DOHH2 (cell line): ENCODE results near the gene TMEM168.

Experiments used
- H3F3A ChIP-seq: fragments of 200-600 bp; sonication (generic), shearing (Covaris generic); 2 replicates; pipeline ENCODE4 v1.6.0; 2016; ENCODE audit warnings: antibody characterized with exemption, mild to moderate bottlenecking; ENCODE audit not compliant: control insufficient read depth, insufficient read depth
- H3K27ac ChIP-seq: fragments of 200-600 bp; sonication (generic); 2 replicates; pipeline ENCODE4 v1.5.1; 2014; ENCODE audit warnings: low read depth, mild to moderate bottlenecking, low read length, moderate library complexity
- H3K27me3 ChIP-seq: fragments of 200-600 bp; sonication (generic); 2 replicates; pipeline ENCODE4 v1.6.1; 2014; ENCODE audit warnings: mild to moderate bottlenecking, low read length, mixed read lengths; ENCODE audit not compliant: control insufficient read depth
- H3K36me3 ChIP-seq: fragments of 200-600 bp; sonication (generic); 2 replicates; pipeline ENCODE4 v1.6.1; 2014; ENCODE audit warnings: mild to moderate bottlenecking, low read length, moderate library complexity, mixed read lengths; ENCODE audit not compliant: control insufficient read depth
- H3K4me1 ChIP-seq: fragments of 200-600 bp; sonication (generic); 2 replicates; pipeline ENCODE4 v1.6.1; 2014; ENCODE audit warnings: mild to moderate bottlenecking, low read length, mixed read lengths; ENCODE audit not compliant: control insufficient read depth
- H3K4me2 ChIP-seq: fragments of 200-600 bp; sonication (generic); 2 replicates; pipeline ENCODE4 v1.6.0; 2014; ENCODE audit warnings: mild to moderate bottlenecking, low read length, moderate library complexity
- H3K4me3 ChIP-seq: fragments of 200-600 bp; sonication (generic); 2 replicates; pipeline ENCODE4 v1.5.1; 2014; ENCODE audit warnings: mild to moderate bottlenecking, low read length, mixed read lengths
- H3K79me2 ChIP-seq: fragments of 200-600 bp; sonication (generic); 2 replicates; pipeline ENCODE4 v1.6.1; 2014; ENCODE audit warnings: mild to moderate bottlenecking, low read length, mixed read lengths; ENCODE audit not compliant: control insufficient read depth
- H3K9me2 ChIP-seq: fragments of 200-600 bp; sonication (generic); replicated peaks from 2 replicates; pipeline ENCODE4 v1.6.1; 2014; ENCODE audit warnings: mild to moderate bottlenecking, low read length, mixed read lengths; ENCODE audit not compliant: control insufficient read depth
- H3K9me3 ChIP-seq: fragments of 200-600 bp; sonication (generic); 2 replicates; pipeline ENCODE4 v1.6.1; 2014; ENCODE audit warnings: antibody characterized with exemption, low read length, mixed read lengths; ENCODE audit not compliant: control insufficient read depth, insufficient read depth
- H4K20me1 ChIP-seq: fragments of 200-600 bp; sonication (generic); 2 replicates; pipeline ENCODE4 v1.6.0; 2014; ENCODE audit warnings: low read depth, mild to moderate bottlenecking, antibody characterized with exemption, low read length, moderate library complexity; ENCODE audit not compliant: control insufficient read depth, insufficient read depth
- EZH2phosphoT487 ChIP-seq: fragments of 200-600 bp; sonication (generic); IDR thresholded peaks from 2 replicates; pipeline ENCODE4 v1.6.1; 2017; ENCODE audit warnings: borderline replicate concordance, mild to moderate bottlenecking, antibody characterized with exemption, low read length, moderate library complexity, mixed read lengths
- TF ChIP-seq, protein P1 (sequence below): fragments of 200-600 bp; sonication (generic); IDR thresholded peaks from one replicate; pipeline ENCODE4 v1.5.1; 2014; ENCODE audit warnings: antibody characterized with exemption, mild to moderate bottlenecking, low read depth, low read length; ENCODE audit not compliant: poor library complexity, severe bottlenecking

The TMEM168 gene

DNA sequence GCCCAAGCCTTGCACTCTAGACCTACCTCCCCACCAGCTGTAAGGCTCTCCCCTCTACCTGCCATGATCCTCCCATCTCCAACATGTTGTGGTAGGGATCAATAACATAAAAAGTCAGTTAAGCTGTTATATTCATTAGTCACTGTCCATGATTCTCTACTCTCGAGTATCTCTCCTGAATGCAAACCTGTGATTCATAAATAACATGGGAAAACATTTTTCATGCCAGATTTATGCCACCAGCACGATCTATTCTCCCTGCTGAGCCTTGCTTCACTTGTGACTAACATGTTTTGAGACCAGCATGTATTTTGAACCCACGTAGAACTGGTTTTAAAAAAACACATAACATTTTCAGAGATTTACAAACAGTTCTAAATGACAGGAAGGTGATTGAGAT is 30.3 kb downstream of the TMEM168 start:
- no peaks in the 10 kb centered on the region for H4K20me1 ChIP-seq
- no peaks in the 10 kb centered on the region for H3K9me3 ChIP-seq
- no peak overlapping the region for H3K4me2 ChIP-seq
- H3K79me2 ChIP-seq, result no peaks in the 10 kb centered on the region
- no peak overlapping the region for H3K27ac ChIP-seq
- TF ChIP-seq, protein P1, sequence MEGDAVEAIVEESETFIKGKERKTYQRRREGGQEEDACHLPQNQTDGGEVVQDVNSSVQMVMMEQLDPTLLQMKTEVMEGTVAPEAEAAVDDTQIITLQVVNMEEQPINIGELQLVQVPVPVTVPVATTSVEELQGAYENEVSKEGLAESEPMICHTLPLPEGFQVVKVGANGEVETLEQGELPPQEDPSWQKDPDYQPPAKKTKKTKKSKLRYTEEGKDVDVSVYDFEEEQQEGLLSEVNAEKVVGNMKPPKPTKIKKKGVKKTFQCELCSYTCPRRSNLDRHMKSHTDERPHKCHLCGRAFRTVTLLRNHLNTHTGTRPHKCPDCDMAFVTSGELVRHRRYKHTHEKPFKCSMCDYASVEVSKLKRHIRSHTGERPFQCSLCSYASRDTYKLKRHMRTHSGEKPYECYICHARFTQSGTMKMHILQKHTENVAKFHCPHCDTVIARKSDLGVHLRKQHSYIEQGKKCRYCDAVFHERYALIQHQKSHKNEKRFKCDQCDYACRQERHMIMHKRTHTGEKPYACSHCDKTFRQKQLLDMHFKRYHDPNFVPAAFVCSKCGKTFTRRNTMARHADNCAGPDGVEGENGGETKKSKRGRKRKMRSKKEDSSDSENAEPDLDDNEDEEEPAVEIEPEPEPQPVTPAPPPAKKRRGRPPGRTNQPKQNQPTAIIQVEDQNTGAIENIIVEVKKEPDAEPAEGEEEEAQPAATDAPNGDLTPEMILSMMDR, result no peak
- H3K4me1 ChIP-seq, result no peaks in the 10 kb centered on the region
- H3K9me2 ChIP-seq, result no peaks in the 10 kb centered on the region
- H3K36me3 ChIP-seq, result no peaks in the 10 kb centered on the region
- no peak overlapping the region for H3K4me3 ChIP-seq
- no peaks in the 10 kb centered on the region for H3K27me3 ChIP-seq
- H3F3A ChIP-seq, result no peaks in the 10 kb centered on the region

DNA sequence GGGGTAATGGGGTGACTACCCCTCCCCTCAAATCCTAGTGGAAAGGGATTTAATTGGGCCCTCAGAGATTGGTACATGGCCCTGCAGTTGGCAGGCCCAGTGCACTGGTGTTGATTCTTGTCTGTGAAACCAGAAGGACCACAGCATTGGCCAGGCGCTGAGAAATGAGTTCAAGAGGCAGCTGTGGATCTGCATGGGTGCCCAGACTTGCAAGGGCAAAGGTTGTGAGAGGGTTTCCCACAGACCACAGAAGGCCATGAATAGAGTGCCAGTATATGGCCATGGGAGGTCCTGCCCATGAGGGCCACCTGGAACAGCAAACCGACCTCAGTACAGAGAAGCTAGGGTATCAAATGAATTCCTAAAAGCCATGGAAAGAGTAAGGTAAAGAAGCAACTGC is 32.9 kb downstream of the TMEM168 start:
- Histone ChIP-seq H3K4me3 (no peak overlapping the region), H3K9me2 (no peaks in the 10 kb centered on the region), H3K27ac (no peak overlapping the region), H3K4me2 (no peak overlapping the region), H3K27me3 (no peaks in the 10 kb centered on the region), H4K20me1 (no peaks in the 10 kb centered on the region), H3K79me2 (no peaks in the 10 kb centered on the region), H3F3A (no peaks in the 10 kb centered on the region), H3K9me3 (no peaks in the 10 kb centered on the region), H3K4me1 (no peaks in the 10 kb centered on the region), H3K36me3 (no peaks in the 10 kb centered on the region)
- TF ChIP-seq, protein P1, result no peak
- no peak for TF ChIP-seq EZH2phosphoT487

DNA sequence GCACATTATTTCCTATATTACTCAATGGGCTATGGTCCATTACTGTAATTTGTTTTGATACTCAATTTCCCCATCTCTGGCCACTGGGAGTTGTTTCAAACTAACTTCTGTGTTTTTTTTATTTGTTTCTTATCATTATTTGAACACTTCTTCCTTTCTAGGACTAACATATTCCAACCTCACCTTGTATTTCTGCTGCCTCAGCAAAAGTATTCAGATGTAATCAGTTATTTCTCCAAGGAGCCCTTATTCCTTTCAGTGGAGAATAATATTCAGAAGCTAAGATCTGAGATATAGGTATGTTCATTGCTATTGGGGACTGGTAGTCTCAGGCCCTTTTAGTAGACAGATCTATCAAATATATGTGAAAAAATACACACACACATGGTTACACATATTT is 36.9 kb downstream of the TMEM168 start:
- H3K4me2 ChIP-seq, result no peak overlapping the region
- no peak overlapping the region for H3K4me3 ChIP-seq
- H4K20me1 ChIP-seq, result no peaks in the 10 kb centered on the region
- peaks cover 3% of the 10 kb centered on the region; the same call in 1 of the 2 replicates for H3K27me3 ChIP-seq
- no peaks in the 10 kb centered on the region for H3F3A ChIP-seq
- no peaks in the 10 kb centered on the region for H3K36me3 ChIP-seq
- H3K79me2 ChIP-seq, result no peaks in the 10 kb centered on the region
- H3K9me3 ChIP-seq, result no peaks in the 10 kb centered on the region
- no peaks in the 10 kb centered on the region for H3K9me2 ChIP-seq
- H3K4me1 ChIP-seq, result no peaks in the 10 kb centered on the region
- TF ChIP-seq, protein P1, result no peak
- no peak for TF ChIP-seq EZH2phosphoT487
- no peak overlapping the region for H3K27ac ChIP-seq

DNA sequence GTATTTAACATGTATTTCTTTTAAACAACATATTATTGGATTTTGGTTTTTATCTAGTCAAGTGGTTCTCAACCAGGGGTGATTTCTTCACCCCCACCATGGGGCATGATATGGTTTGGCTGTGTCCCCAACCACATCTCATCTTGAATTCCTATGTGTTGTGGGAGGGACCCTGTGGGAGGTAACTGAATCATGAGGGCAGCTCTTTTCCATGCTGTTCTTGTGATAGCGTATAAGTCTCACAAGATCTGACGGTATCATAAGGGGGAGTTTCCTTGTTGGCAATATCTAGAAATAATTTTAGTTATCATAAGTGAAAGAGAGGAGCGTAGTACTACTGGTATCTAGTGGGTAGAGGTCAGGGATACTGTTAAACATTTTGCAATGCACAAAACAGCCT is 37.6 kb downstream of the TMEM168 start:
- Histone ChIP-seq H3K27me3 (peaks cover 3% of the 10 kb centered on the region; the same call in 1 of the 2 replicates), H3K27ac (no peak overlapping the region), H3F3A (no peaks in the 10 kb centered on the region), H4K20me1 (no peaks in the 10 kb centered on the region), H3K9me3 (no peaks in the 10 kb centered on the region), H3K79me2 (no peaks in the 10 kb centered on the region), H3K9me2 (no peaks in the 10 kb centered on the region), H3K4me3 (no peak overlapping the region), H3K36me3 (no peaks in the 10 kb centered on the region), H3K4me2 (no peak overlapping the region), H3K4me1 (no peaks in the 10 kb centered on the region)
- no peak for TF ChIP-seq EZH2phosphoT487
- TF ChIP-seq, protein P1, result no peak
